GM18505 (cell line): ENCODE results near the gene BUB1B.

Experiments used
- ATAC-seq: cut with Tn5 transposase; IDR thresholded peaks from one replicate; pipeline ENCODE4 v1.9.1; 2021; ENCODE audit not compliant: unreplicated experiment
- POLR2A ChIP-seq: IDR thresholded peaks from 4 replicates; pipeline ENCODE4 v1.6.1; 2011; ENCODE audit warnings: borderline replicate concordance; ENCODE audit not compliant: insufficient read depth, insufficient read length; ENCODE audit errors: extremely low read depth

BUB1B gene

GRCh38 chr15:40233727-40234577 lies 73.1 kb downstream of the BUB1B start:
- no peak for TF ChIP-seq POLR2A
- no peak for ATAC-seq

- no peak for ATAC-seq
- no peak for TF ChIP-seq POLR2A
Measured at GRCh38 chr15:40234783-40235182, 73.9 kb downstream of the BUB1B start.

- no peak for TF ChIP-seq POLR2A
- ATAC-seq, result no peak
Measured at GRCh38 chr15:40235201-40235885, 74.5 kb downstream of the BUB1B start.

- no peak for TF ChIP-seq POLR2A
- no peak for ATAC-seq
Measured at GRCh38 chr15:40238532-40239403, 77.9 kb downstream of the BUB1B start, which contains the start of gene PAK6. Gene PAK6, plus strand, starts transcription at chr15:40239063. Its CDS starts 25,723 bp downstream, at chr15:40264786.

- ATAC-seq, result no peak
- no peak for TF ChIP-seq POLR2A
Measured at GRCh38 chr15:40239404-40239692, 78.5 kb downstream of the BUB1B start.

- no peak for TF ChIP-seq POLR2A
- ATAC-seq, result no peak
Measured at GRCh38 chr15:40239693-40240618, 79.1 kb downstream of the BUB1B start.

- TF ChIP-seq POLR2A, result no peak
- no peak for ATAC-seq
Measured at GRCh38 chr15:40240619-40241221, 79.9 kb downstream of the BUB1B start.

GRCh38 chr15:40241269-40242212 lies 80.7 kb downstream of the BUB1B start:
- no peak for ATAC-seq
- TF ChIP-seq POLR2A, result no peak

- TF ChIP-seq POLR2A, result no peak
- ATAC-seq, result no peak
Measured at GRCh38 chr15:40242213-40242599, 81.3 kb downstream of the BUB1B start.

- ATAC-seq, result no peak
- no peak for TF ChIP-seq POLR2A
Measured at GRCh38 chr15:40242601-40243000, 81.7 kb downstream of the BUB1B start.

- no peak for ATAC-seq
- TF ChIP-seq POLR2A, result no peak
Measured at GRCh38 chr15:40243126-40243810, 82.4 kb downstream of the BUB1B start.

GRCh38 chr15:40244961-40245523 lies 84.2 kb downstream of the BUB1B start:
- no peak for TF ChIP-seq POLR2A
- ATAC-seq, result no peak
